ENCODE data around the gene CEACAM6. TPM values are rescaled to one million over a fixed set of nuclear protein-coding genes. Genes with fewer than 3 reads are reported as not detected.

Gene CEACAM6
- total and polyA plus RNA-seq, 2 experiments from 2014 or later, result not detected

DNA sequence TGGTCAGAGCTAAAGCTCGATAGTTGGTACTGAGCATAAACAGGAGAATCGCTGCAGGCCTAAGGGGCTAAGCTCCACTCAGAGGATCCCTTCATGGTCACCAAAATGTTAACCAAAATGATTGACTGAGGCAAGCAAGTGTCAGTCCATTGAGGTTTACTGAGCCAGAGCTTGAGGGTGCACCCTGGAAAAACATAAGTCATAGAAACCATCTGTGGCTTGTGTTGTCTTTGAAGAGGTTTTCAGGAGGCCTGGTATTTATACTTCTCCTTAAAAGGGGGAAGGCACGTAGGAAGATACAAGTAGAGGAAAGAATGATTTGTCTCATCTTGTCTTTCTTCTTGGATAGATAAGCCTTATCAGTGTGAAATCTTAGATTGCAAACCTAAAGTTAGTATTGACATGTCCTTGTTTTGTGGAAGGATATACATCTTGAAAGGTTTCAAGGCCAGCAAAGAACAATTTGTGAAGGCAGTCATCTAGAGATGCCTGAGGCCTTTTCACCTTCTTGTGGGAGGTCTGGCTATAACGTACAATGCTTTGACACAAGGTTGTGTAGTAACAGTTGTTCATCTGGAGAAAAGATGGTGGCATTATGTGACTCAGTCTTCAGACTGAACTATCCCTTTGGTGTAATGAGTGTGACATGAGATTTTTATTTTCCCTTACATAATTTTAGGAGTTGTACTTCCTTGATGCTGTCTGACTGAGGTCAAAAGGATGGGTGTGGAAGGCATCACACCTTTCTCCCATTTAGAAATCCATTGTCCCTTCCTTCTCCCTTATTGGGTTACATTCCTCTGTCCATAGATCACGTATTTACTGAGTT lies 14.7 kb upstream of the CEACAM6 start (continued):
- TF ChIP-seq, protein P1, sequence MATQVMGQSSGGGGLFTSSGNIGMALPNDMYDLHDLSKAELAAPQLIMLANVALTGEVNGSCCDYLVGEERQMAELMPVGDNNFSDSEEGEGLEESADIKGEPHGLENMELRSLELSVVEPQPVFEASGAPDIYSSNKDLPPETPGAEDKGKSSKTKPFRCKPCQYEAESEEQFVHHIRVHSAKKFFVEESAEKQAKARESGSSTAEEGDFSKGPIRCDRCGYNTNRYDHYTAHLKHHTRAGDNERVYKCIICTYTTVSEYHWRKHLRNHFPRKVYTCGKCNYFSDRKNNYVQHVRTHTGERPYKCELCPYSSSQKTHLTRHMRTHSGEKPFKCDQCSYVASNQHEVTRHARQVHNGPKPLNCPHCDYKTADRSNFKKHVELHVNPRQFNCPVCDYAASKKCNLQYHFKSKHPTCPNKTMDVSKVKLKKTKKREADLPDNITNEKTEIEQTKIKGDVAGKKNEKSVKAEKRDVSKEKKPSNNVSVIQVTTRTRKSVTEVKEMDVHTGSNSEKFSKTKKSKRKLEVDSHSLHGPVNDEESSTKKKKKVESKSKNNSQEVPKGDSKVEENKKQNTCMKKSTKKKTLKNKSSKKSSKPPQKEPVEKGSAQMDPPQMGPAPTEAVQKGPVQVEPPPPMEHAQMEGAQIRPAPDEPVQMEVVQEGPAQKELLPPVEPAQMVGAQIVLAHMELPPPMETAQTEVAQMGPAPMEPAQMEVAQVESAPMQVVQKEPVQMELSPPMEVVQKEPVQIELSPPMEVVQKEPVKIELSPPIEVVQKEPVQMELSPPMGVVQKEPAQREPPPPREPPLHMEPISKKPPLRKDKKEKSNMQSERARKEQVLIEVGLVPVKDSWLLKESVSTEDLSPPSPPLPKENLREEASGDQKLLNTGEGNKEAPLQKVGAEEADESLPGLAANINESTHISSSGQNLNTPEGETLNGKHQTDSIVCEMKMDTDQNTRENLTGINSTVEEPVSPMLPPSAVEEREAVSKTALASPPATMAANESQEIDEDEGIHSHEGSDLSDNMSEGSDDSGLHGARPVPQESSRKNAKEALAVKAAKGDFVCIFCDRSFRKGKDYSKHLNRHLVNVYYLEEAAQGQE (IDR thresholded peaks at IDR 0.05; ENCODE audit: unreplicated experiment), result no peak
- TF ChIP-seq, protein P2, sequence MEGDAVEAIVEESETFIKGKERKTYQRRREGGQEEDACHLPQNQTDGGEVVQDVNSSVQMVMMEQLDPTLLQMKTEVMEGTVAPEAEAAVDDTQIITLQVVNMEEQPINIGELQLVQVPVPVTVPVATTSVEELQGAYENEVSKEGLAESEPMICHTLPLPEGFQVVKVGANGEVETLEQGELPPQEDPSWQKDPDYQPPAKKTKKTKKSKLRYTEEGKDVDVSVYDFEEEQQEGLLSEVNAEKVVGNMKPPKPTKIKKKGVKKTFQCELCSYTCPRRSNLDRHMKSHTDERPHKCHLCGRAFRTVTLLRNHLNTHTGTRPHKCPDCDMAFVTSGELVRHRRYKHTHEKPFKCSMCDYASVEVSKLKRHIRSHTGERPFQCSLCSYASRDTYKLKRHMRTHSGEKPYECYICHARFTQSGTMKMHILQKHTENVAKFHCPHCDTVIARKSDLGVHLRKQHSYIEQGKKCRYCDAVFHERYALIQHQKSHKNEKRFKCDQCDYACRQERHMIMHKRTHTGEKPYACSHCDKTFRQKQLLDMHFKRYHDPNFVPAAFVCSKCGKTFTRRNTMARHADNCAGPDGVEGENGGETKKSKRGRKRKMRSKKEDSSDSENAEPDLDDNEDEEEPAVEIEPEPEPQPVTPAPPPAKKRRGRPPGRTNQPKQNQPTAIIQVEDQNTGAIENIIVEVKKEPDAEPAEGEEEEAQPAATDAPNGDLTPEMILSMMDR (conservative IDR thresholded peaks at IDR 0.05; ENCODE audit: low read depth in 2 of 2), result no peak
- TF ChIP-seq POLR2AphosphoS5 (IDR thresholded peaks at IDR 0.05; ENCODE audit: low read depth) (no peak), STAT1 (IDR thresholded peaks at IDR 0.05; ENCODE audit: unreplicated experiment) (no peak), CREB1 (CRISPR knock-in tag; IDR thresholded peaks at IDR 0.05; ENCODE audit: low read depth) (no peak), ETS1 (IDR thresholded peaks at IDR 0.05) (no peak), EZH2phosphoT487 (IDR thresholded peaks at IDR 0.05; ENCODE audit: unreplicated experiment) (no peak)

- no peak overlapping the region for H3K4me3 Mint-ChIP-seq
- no peaks in the 10 kb centered on the region for H4K20me1 ChIP-seq (replicated peaks; ENCODE audit: insufficient read depth)
- H2AFZ ChIP-seq, result no peak overlapping the region
- no peaks in the 10 kb centered on the region for H3K36me3 ChIP-seq (ENCODE audit: insufficient read depth)
- H3K27me3 Mint-ChIP-seq (ENCODE audit: insufficient read depth, low read depth, poor library complexity), result no peaks in the 10 kb centered on the region
- no peak overlapping the region for H3K4me2 ChIP-seq
- ATAC-seq (no peak), DNase-seq (ENCODE audit: low spot score) (no peak)
- peaks cover 3% of the 10 kb centered on the region for H3K27me3 ChIP-seq (ENCODE audit: insufficient read depth)
- H3F3A ChIP-seq (replicated peaks; ENCODE audit: low read depth), result no peaks in the 10 kb centered on the region
- H3K9me3 Mint-ChIP-seq, result no peaks in the 10 kb centered on the region
- no peak overlapping the region for H3K27ac ChIP-seq (ENCODE audit: low read depth)
- no peaks in the 10 kb centered on the region for H3K79me2 ChIP-seq (replicated peaks; ENCODE audit: insufficient read depth)
- H3K4me1 ChIP-seq (ENCODE audit: insufficient read depth), result no peaks in the 10 kb centered on the region
- no peaks in the 10 kb centered on the region for H3K9me2 ChIP-seq (ENCODE audit: insufficient read depth)
- no peaks in the 10 kb centered on the region; the same call in 2 of the 3 replicates for H3K4me1 Mint-ChIP-seq
- no peak overlapping the region for H3K4me3 ChIP-seq
- H3K36me3 Mint-ChIP-seq (ENCODE audit: low read depth), result no peaks in the 10 kb centered on the region
- no peak overlapping the region for H3K27ac Mint-ChIP-seq
- no peak for TF ChIP-seq STAT1 (IDR thresholded peaks at IDR 0.05; ENCODE audit: unreplicated experiment)
- TF ChIP-seq EZH2phosphoT487 (IDR thresholded peaks at IDR 0.05; ENCODE audit: unreplicated experiment), result no peak
- TF ChIP-seq EZH2 (IDR thresholded peaks at IDR 0.05; ENCODE audit: low read depth, unreplicated experiment), result no peak
- no peak for TF ChIP-seq NANOG (IDR thresholded peaks at IDR 0.05; ENCODE audit: borderline replicate concordance)
- no peak for TF ChIP-seq ETS1 (IDR thresholded peaks at IDR 0.05)
- TF ChIP-seq ZNF114 (CRISPR knock-in tag; IDR thresholded peaks at IDR 0.05), result no peak
- TF ChIP-seq CREB1 (CRISPR knock-in tag; IDR thresholded peaks at IDR 0.05; ENCODE audit: low read depth), result no peak
- TF ChIP-seq POLR2AphosphoS5 (IDR thresholded peaks at IDR 0.05; ENCODE audit: low read depth), result no peak
Measured at GRCh38 chr19:41741244-41741554, 14.1 kb upstream of the CEACAM6 start.

Measured in GM23338 (cell line).